GM12865 (cell line): Measurements from ENCODE around the gene HPGDS.

Source experiments
- DNase-seq: peaks from one replicate; pipeline ENCODE4 v3.0.0; 2010; ENCODE audit warnings: low read depth
- H3K4me3 ChIP-seq: 2 replicates; pipeline ENCODE4 v1.5.1; 2011; ENCODE audit warnings: mild to moderate bottlenecking, low read depth, low read length, control low read depth
- TF ChIP-seq, protein P1 (sequence below): IDR thresholded peaks from 2 replicates; pipeline ENCODE4 v1.5.1; 2011; ENCODE audit warnings: low read length, control low read depth, low read depth, inconsistent platforms; ENCODE audit not compliant: insufficient read depth; ENCODE audit errors: missing control alignments

Gene HPGDS

GRCh38 chr4:94356444-94356843 lies 13.8 kb upstream of the HPGDS start:
- DNase-seq, result no peak
- no peak overlapping the region for H3K4me3 ChIP-seq
- TF ChIP-seq, protein P1, sequence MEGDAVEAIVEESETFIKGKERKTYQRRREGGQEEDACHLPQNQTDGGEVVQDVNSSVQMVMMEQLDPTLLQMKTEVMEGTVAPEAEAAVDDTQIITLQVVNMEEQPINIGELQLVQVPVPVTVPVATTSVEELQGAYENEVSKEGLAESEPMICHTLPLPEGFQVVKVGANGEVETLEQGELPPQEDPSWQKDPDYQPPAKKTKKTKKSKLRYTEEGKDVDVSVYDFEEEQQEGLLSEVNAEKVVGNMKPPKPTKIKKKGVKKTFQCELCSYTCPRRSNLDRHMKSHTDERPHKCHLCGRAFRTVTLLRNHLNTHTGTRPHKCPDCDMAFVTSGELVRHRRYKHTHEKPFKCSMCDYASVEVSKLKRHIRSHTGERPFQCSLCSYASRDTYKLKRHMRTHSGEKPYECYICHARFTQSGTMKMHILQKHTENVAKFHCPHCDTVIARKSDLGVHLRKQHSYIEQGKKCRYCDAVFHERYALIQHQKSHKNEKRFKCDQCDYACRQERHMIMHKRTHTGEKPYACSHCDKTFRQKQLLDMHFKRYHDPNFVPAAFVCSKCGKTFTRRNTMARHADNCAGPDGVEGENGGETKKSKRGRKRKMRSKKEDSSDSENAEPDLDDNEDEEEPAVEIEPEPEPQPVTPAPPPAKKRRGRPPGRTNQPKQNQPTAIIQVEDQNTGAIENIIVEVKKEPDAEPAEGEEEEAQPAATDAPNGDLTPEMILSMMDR, result no peak

- TF ChIP-seq, protein P1, result no peak
- no peak for DNase-seq
- no peak overlapping the region for H3K4me3 ChIP-seq
Measured at GRCh38 chr4:94354474-94354896, 11.8 kb upstream of the HPGDS start.

- no peak overlapping the region for H3K4me3 ChIP-seq
- no peak for DNase-seq
- TF ChIP-seq, protein P1, result no peak
Measured at GRCh38 chr4:94352996-94353395, 10.4 kb upstream of the HPGDS start.

DNA sequence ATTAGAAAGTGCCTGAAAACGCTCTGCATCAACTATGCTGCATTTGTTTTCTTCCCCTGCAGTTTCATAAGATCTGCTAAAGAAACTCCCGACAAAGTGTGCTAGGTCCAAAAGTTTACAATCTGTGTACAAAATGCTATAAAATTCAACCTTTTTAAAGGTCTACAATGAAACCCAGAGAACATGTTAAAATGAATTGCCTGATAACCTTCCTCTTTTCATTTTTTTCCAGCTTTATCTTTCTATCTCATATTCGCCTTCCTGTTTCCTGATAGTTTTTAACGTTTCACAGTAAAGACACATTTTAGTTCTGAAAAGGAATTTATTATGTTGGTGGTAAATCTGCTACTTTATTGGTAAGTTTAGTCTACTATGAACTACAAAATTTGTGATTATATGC lies 9.5 kb upstream of the HPGDS start:
- no peak overlapping the region for H3K4me3 ChIP-seq
- TF ChIP-seq, protein P1, result no peak
- DNase-seq, result no peak

DNA sequence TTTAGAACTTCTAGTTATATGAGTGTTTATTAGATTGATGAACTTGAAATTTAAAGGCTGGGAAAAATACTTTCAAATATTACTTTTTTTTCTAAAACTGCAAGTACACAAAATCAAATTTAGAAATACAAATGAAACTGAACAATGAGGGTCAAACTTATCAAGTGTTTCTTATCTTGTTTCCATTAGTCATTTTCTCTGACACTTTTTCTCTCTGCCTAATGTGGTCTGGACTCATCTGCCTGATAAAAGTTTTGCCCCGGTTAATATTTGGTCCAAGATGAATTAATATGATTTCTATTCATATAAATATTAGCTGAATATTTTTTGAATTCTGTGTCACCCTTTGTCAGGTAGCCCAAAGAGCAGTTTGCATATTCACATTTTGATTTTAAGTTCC lies 8.7 kb upstream of the HPGDS start:
- DNase-seq, result no peak
- TF ChIP-seq, protein P1, result no peak
- H3K4me3 ChIP-seq, result no peak overlapping the region

DNA sequence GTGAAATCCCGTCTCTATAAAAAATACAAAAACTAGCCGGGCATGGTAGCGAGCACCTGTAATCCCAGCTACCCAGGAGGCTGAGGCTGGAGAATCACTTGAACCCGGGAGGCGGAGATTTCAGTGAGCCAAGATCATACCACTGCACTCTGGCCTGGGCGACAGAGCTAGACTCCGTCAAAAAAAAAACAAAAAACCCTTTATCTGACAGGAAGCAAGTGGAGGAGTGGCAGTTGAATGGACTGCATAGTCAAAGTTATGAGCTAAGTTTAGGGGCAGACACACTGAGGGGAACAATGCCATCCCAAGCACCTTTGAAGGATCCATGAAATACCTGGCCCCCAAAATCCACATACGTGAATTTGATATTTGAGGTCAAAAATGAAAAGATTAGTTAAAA lies 7.5 kb upstream of the HPGDS start:
- no peak overlapping the region for H3K4me3 ChIP-seq
- TF ChIP-seq, protein P1, result no peak
- DNase-seq, result no peak

- H3K4me3 ChIP-seq, result no peak overlapping the region
- TF ChIP-seq, protein P1, result no peak
- DNase-seq, result no peak
Measured at GRCh38 chr4:94349193-94349592, 6.6 kb upstream of the HPGDS start.
